Nephron progenitor cell (in vitro differentiated cells): ENCODE results near the gene CTAG1B.
"Not testable (repeated sequence)": the region's sequence is repeated elsewhere in the genome, so short reads cannot be mapped to it uniquely, and the experiment has no call there.

Experiments used
- DNase-seq: peaks from one replicate; pipeline ENCODE4 v3.0.0; 2021
- H3K27ac Mint-ChIP-seq: 2 replicates; pipeline ENCODE4 v1.8.0; 2021; ENCODE audit warnings: mild to moderate bottlenecking, moderate library complexity, mixed read lengths
- H3K27me3 Mint-ChIP-seq: 2 replicates; pipeline ENCODE4 v1.8.0; 2021; ENCODE audit warnings: mild to moderate bottlenecking, low read depth, mixed read lengths; ENCODE audit not compliant: poor library complexity
- H3K36me3 Mint-ChIP-seq: 2 replicates; pipeline ENCODE4 v1.8.0; 2021; ENCODE audit warnings: low read depth, mixed read lengths
- H3K4me1 Mint-ChIP-seq: 2 replicates; pipeline ENCODE4 v1.8.0; 2021; ENCODE audit warnings: mixed read lengths
- H3K4me3 Mint-ChIP-seq: 2 replicates; pipeline ENCODE4 v1.8.0; 2021; ENCODE audit warnings: mild to moderate bottlenecking, moderate library complexity, mixed read lengths
- H3K9me3 Mint-ChIP-seq: 2 replicates; pipeline ENCODE4 v1.8.0; 2021; ENCODE audit warnings: mild to moderate bottlenecking, moderate library complexity, mixed read lengths
- TF ChIP-seq, protein P1 (sequence below): fragments of 200-600 bp; sonication (generic); IDR thresholded peaks from 2 replicates; pipeline ENCODE4 v1.5.0; 2021; ENCODE audit warnings: antibody characterized with exemption

CTAG1B gene

DNA sequence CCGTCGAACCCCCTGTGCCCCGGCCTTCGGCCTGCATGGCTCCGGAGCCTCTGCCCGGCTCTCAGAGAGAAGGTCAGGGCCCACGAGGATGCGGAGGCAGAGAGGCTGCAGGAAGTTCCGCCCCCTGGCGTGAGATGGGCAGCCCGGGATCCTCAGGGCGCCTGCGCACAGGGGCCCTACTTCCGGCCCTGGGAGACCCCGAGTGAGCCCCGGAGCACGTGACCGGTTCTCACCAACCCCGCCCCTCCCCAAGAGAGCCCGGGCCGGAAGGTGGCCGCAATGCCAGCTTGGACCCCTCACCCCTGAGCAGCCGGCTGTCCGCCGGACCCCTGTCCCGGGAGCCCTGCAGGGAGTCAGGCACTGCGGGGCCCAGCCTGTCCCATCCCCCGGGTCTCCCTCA lies at the start of gene CTAG1B:
TSS of gene CTAG1B (minus strand) at position 101 of the 400 bp plus-strand sequence. CDS start at position 37, 64 bp downstream.
- H3K4me3 Mint-ChIP-seq, H3K9me3 Mint-ChIP-seq, H3K27ac Mint-ChIP-seq, H3K36me3 Mint-ChIP-seq, DNase-seq, H3K27me3 Mint-ChIP-seq, H3K4me1 Mint-ChIP-seq: not testable (repeated sequence)

DNA sequence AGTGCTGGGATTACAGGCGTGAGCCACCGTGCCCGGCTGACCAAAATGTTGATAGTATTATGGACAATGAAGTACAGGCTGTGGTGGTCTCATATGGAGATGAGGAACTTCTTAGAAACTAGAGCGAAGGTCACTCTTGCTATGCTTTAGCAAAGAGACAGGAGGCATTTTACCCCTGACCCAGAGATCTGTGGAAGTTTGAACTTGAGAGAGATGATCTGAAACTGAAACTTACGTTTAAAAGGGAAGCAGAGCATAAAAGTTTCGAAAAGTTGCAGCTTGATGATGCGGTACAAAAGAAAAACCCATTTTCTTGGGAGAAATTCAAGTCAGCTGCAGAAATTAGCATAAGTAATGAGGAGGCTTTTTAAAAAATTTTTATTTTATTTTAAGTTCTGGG lies 42.8 kb upstream of the CTAG1B start:
- no peak overlapping the region for H3K27ac Mint-ChIP-seq
- TF ChIP-seq, protein P1, sequence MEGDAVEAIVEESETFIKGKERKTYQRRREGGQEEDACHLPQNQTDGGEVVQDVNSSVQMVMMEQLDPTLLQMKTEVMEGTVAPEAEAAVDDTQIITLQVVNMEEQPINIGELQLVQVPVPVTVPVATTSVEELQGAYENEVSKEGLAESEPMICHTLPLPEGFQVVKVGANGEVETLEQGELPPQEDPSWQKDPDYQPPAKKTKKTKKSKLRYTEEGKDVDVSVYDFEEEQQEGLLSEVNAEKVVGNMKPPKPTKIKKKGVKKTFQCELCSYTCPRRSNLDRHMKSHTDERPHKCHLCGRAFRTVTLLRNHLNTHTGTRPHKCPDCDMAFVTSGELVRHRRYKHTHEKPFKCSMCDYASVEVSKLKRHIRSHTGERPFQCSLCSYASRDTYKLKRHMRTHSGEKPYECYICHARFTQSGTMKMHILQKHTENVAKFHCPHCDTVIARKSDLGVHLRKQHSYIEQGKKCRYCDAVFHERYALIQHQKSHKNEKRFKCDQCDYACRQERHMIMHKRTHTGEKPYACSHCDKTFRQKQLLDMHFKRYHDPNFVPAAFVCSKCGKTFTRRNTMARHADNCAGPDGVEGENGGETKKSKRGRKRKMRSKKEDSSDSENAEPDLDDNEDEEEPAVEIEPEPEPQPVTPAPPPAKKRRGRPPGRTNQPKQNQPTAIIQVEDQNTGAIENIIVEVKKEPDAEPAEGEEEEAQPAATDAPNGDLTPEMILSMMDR: no peak
- H3K4me1 Mint-ChIP-seq: no peaks in the 10 kb centered on the region
- DNase-seq: no peak
- H3K36me3 Mint-ChIP-seq: no peaks in the 10 kb centered on the region
- H3K4me3 Mint-ChIP-seq: no peak overlapping the region
- peaks cover 94% of the 10 kb centered on the region for H3K9me3 Mint-ChIP-seq
- peaks cover 4% of the 10 kb centered on the region for H3K27me3 Mint-ChIP-seq

DNA sequence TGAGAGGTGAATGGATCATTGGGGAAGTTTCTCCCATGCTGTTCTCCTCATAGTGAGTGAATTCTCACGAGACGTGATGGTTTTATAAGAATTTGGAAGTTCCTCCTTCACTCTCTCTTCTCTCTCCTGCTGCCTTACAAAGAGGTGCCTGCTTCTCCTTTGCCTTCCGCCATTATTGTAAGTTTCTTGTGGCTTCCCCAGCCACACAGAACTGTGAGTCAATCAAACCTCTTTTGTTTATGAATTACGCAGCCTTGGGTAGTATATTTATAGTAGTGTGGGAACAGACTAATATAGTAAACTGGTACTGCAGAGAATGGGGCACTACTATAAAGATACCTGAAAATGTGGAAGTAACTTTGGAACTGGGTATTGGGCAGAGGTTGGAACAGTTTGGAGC lies 42.1 kb upstream of the CTAG1B start:
- H3K4me1 Mint-ChIP-seq: no peaks in the 10 kb centered on the region
- no peak overlapping the region for H3K4me3 Mint-ChIP-seq
- H3K27me3 Mint-ChIP-seq: peaks cover 4% of the 10 kb centered on the region
- peaks cover 95% of the 10 kb centered on the region for H3K9me3 Mint-ChIP-seq
- H3K27ac Mint-ChIP-seq: no peak overlapping the region
- no peaks in the 10 kb centered on the region for H3K36me3 Mint-ChIP-seq
- no peak for DNase-seq
- TF ChIP-seq, protein P1: no peak

DNA sequence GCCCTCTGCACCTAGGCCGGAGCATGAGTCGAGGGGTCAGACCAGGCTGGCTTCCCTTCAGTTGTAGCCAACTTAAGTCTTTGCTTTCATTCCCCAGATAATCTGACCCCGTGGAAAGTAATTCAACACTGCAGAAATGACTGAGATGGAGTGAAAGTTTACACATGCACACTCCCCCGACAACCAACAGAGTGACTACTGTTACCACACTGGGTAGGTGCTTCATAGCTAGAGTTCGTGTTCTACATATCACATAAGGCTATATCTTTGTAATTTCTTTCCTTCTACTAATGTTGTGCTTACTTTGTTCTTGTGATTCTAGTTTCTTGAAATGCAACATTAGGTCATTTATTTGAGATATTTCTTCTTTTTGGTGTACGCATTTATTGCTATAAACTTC lies 41.5 kb upstream of the CTAG1B start:
- H3K27ac Mint-ChIP-seq: no peak overlapping the region
- H3K4me3 Mint-ChIP-seq: no peak overlapping the region
- H3K4me1 Mint-ChIP-seq: no peaks in the 10 kb centered on the region
- H3K27me3 Mint-ChIP-seq: peaks cover 4% of the 10 kb centered on the region
- TF ChIP-seq, protein P1: no peak
- H3K9me3 Mint-ChIP-seq: peaks cover 94% of the 10 kb centered on the region
- H3K36me3 Mint-ChIP-seq: no peaks in the 10 kb centered on the region
- DNase-seq: no peak

DNA sequence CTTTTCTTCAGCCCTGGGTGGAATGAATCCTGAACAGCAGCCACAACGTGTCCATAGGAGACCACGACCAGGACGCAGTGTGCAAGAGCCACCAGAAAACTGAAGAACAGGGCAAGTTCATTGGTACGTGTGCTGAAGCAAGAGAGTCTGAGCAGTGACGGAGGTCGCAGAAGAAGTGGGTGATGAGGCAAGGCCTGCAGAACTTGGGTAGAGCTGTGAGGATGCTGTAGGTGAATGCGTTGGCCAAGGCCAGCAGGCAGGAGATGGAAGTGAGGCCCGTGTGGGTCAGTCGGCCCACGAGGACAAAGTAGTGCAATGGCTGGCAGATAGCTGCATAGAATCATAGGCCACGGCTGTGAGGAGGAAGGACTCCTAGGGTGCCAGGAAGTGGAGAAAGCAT lies 39.9 kb upstream of the CTAG1B start:
- no peaks in the 10 kb centered on the region for H3K4me1 Mint-ChIP-seq
- no peak for DNase-seq
- H3K36me3 Mint-ChIP-seq: no peaks in the 10 kb centered on the region
- no peak overlapping the region for H3K27ac Mint-ChIP-seq
- peaks cover 91% of the 10 kb centered on the region for H3K9me3 Mint-ChIP-seq
- peaks cover 4% of the 10 kb centered on the region for H3K27me3 Mint-ChIP-seq
- TF ChIP-seq, protein P1: no peak
- no peak overlapping the region for H3K4me3 Mint-ChIP-seq

DNA sequence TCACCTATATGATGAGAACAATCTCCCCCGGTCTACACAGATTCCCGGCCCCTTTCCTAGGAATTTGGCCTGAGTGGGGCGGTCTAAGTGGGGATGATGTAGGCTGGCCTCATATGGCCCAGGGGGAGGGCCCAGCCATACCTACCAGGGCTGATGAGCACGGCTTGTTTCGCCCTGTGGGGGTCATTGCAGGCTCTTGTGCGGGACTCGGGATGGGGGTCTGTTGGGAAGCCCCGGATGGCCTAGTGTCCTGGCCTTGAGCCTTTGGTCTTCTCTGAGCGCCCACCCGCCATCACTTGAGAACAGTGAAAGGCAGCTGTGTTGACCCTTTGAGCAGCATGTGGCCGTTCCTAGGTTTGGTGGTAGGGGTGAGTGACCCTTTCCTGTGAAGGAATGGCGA lies 39.1 kb upstream of the CTAG1B start:
- peaks cover 4% of the 10 kb centered on the region for H3K27me3 Mint-ChIP-seq
- TF ChIP-seq, protein P1: no peak
- no peak for DNase-seq
- H3K27ac Mint-ChIP-seq: no peak overlapping the region
- H3K9me3 Mint-ChIP-seq: peaks cover 84% of the 10 kb centered on the region
- no peaks in the 10 kb centered on the region for H3K4me1 Mint-ChIP-seq
- no peak overlapping the region for H3K4me3 Mint-ChIP-seq
- H3K36me3 Mint-ChIP-seq: no peaks in the 10 kb centered on the region
